Fibroblast of mammary gland (primary cell): ENCODE measurements around the gene HPCAL1.

ENCODE experiments used
- DNase-seq: peaks from one replicate; pipeline ENCODE4 v3.0.0-alpha.2; 2010; ENCODE audit warnings: low read depth
- H3K4me3 ChIP-seq: 2 replicates; pipeline ENCODE4 v1.5.1; 2011; ENCODE audit warnings: low read depth, mild to moderate bottlenecking, low read length, moderate library complexity; ENCODE audit not compliant: control insufficient read depth
- CTCF ChIP-seq: conservative IDR thresholded peaks from 2 replicates; pipeline ENCODE4 v1.5.1; 2011; ENCODE audit warnings: low read depth, low read length, inconsistent platforms; ENCODE audit not compliant: control insufficient read depth, insufficient read depth

The HPCAL1 gene

GRCh38 chr2:10446631-10447030, 143.9 kb downstream of the HPCAL1 start:
- peak overlapping the region; percentile 63 for H3K4me3 ChIP-seq
- TF ChIP-seq CTCF, result no peak
- DNase-seq, result no peak

GRCh38 chr2:10447300-10447894, 144.7 kb downstream of the HPCAL1 start:
- peak; percentile 38 for DNase-seq
- no peak for TF ChIP-seq CTCF
- H3K4me3 ChIP-seq, result peak overlapping the region; percentile 63

- peak; percentile 84 for DNase-seq
- no peak for TF ChIP-seq CTCF
- H3K4me3 ChIP-seq, result peak within 1 kb of the TSS; percentile 63
Observed at GRCh38 chr2:10447895-10448575, 145.3 kb downstream of the HPCAL1 start, which contains the start of gene ODC1. ODC1 (minus strand) TSS chr2:10448327; CDS start chr2:10445032, 3,295 bp downstream.

GRCh38 chr2:10448576-10449485, 146.1 kb downstream of the HPCAL1 start:
- peak; percentile 79 for DNase-seq

GRCh38 chr2:10449486-10449831, 146.8 kb downstream of the HPCAL1 start:
- H3K4me3 ChIP-seq, result peak overlapping the region; percentile 58
- no peak for DNase-seq
- TF ChIP-seq CTCF, result no peak

More at GRCh38 chr2:10448576-10449485, 146.1 kb downstream of the HPCAL1 start:
- H3K4me3 ChIP-seq, result peak overlapping the region; percentile 58
- no peak for TF ChIP-seq CTCF

- DNase-seq, result no peak
- TF ChIP-seq CTCF, result no peak
- H3K4me3 ChIP-seq, result no peak overlapping the region
Observed at GRCh38 chr2:10449838-10450691, 147.4 kb downstream of the HPCAL1 start.
